Thoracic aorta (tissue), 2 donors: ENCODE data around the gene SHROOM2. TPM values are rescaled to one million over a fixed set of nuclear protein-coding genes. Genes with fewer than 3 reads are reported as not detected.

Experiments
- ATAC-seq: fragments of 150-250 bp; one replicate; pipeline ENCODE4 v1.8.0; 2017; ENCODE audit warnings: low read depth; ENCODE audit not compliant: insufficient number of reproducible peaks, low FRiP score
- DNase-seq: peaks from one replicate; pipeline ENCODE4 v3.0.0-alpha.2; 2020; ENCODE audit warnings: low spot score
- H3K27ac ChIP-seq, 2 donors: fragments of 200-600 bp; sonication (generic); 1 replicate in 1 of 2; 2 replicates in 1 of 2; pipeline ENCODE4 v1.5.1; 2016; ENCODE audit warnings: mild to moderate bottlenecking in 2 of 2, moderate library complexity in 2 of 2
- H3K27me3 ChIP-seq: fragments of 200-600 bp; sonication (generic); replicated peaks from 2 replicates; pipeline ENCODE4 v1.6.0; 2016; ENCODE audit warnings: mild to moderate bottlenecking; ENCODE audit not compliant: insufficient read depth
- H3K36me3 ChIP-seq: fragments of 200-600 bp; sonication (generic); one replicate; pipeline ENCODE4 v1.5.1; 2016
- H3K4me1 ChIP-seq, 2 donors: fragments of 200-600 bp; sonication (generic); 1 replicate in 1 of 2; 2 replicates in 1 of 2; pipeline versions ENCODE4 v1.5.1 to v1.6.0; 2016; ENCODE audit warnings: low read depth in 2 of 2, mild to moderate bottlenecking in 1 of 2; ENCODE audit not compliant: control insufficient read depth in 1 of 2
- H3K4me3 ChIP-seq: fragments of 200-600 bp; sonication (generic); 2 replicates; pipeline ENCODE4 v1.5.1; 2016; ENCODE audit warnings: mild to moderate bottlenecking
- H3K9me3 ChIP-seq: fragments of 200-600 bp; sonication (generic); 2 replicates; pipeline ENCODE4 v1.5.1; 2016
- total RNA-seq, 2 donors: library from RNA; depleted of rRNA; stranded (reverse); fragments of >200 nt; gene quantifications; one replicate each; pipeline versions ENCODE4 v1.1.0 to v1.2.3, GENCODE V29; 2016
- TF ChIP-seq, protein P1 (sequence below): fragments of 200-600 bp; sonication (generic); IDR thresholded peaks from one replicate; pipeline ENCODE4 v1.5.1; 2019; ENCODE audit warnings: antibody characterized with exemption

The SHROOM2 gene
- total RNA-seq, 2 donors from 2014 or later: 2.0 TPM

DNA sequence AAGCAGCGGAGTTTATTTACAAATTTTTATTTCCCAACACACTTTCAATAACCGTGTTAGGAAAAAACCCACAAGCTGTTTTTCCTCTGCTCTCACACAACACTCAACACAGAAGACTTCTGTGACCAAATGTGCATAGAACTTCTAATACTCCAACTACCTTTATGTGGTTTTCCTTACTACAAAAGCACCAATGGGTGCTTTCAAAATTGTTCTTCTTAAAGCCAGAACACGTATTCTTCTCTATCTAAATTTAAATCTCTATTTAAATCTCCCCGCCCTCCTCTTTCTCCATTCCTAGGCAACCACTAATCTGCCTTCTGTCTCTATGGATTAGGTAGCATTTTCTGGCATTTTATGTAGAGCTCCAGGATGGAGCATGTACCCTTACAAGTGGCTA lies 90.0 kb downstream of the SHROOM2 start:
- no peaks in the 10 kb centered on the region for H3K4me1 ChIP-seq
- TF ChIP-seq, protein P1, sequence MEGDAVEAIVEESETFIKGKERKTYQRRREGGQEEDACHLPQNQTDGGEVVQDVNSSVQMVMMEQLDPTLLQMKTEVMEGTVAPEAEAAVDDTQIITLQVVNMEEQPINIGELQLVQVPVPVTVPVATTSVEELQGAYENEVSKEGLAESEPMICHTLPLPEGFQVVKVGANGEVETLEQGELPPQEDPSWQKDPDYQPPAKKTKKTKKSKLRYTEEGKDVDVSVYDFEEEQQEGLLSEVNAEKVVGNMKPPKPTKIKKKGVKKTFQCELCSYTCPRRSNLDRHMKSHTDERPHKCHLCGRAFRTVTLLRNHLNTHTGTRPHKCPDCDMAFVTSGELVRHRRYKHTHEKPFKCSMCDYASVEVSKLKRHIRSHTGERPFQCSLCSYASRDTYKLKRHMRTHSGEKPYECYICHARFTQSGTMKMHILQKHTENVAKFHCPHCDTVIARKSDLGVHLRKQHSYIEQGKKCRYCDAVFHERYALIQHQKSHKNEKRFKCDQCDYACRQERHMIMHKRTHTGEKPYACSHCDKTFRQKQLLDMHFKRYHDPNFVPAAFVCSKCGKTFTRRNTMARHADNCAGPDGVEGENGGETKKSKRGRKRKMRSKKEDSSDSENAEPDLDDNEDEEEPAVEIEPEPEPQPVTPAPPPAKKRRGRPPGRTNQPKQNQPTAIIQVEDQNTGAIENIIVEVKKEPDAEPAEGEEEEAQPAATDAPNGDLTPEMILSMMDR: no peak
- no peaks in the 10 kb centered on the region for H3K36me3 ChIP-seq
- H3K27ac ChIP-seq: no peak overlapping the region
- H3K4me3 ChIP-seq: no peak overlapping the region
- H3K9me3 ChIP-seq: no peaks in the 10 kb centered on the region
- no peaks in the 10 kb centered on the region for H3K27me3 ChIP-seq
- no peak for DNase-seq
- no peak for ATAC-seq

DNA sequence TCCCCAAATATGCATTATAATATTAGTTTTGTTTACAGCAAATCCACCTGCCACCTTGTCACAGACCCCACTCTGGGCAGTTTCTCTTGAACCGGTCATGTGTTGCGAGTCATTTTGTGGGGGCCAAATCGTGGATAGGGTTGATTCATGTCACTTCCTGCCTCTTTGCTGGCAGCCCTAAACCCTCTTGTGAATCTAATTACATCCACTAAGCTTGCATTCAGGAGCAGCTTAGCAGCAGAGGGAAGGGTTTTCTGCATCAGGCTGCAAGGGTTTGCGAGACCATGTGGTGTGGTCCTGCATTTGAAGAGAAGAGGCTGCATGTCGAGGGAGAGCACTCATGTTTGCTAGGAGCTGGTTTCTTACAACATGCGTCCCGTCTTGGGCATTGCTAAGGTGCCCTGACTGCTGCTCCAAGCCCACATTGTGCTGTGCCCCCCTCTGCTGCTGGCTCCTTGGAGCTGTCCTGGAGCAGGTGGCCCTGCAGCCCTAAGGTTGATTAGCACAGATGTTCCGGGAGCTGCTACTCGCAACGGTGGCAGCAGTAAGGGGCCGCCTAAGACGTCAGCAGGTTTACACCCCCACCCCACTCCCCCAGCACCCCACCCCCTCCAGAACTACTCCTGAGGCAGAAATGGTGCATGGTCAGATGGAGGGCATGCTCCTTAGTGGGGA lies 92.1 kb downstream of the SHROOM2 start:
- Histone ChIP-seq H3K27me3 (no peaks in the 10 kb centered on the region), H3K4me3 (no peak overlapping the region), H3K4me1 (no peaks in the 10 kb centered on the region), H3K27ac (no peak overlapping the region), H3K36me3 (no peaks in the 10 kb centered on the region), H3K9me3 (no peaks in the 10 kb centered on the region)
- DNase-seq: no peak
- TF ChIP-seq, protein P1: no peak
- no peak for ATAC-seq

DNA sequence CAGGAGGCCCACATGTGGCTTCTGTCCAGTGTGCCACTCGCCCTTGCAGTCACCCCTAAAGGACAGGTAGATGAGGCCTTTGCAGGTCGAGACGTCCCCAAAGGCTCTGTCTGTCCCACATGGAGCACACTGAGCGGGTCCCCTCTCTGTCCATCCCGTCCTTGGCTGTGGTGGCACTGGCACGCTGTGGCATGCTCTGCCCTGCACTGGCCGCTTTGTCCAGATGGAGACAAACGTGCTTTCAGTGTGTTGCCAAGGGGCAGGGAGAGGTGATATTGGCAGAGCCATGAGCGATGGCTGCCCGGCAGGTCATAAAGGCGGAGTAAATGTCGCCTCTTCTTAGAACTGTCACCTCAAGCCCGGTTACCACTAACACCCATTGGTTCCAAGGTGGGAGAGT lies 94.0 kb downstream of the SHROOM2 start:
- no peak overlapping the region for H3K4me3 ChIP-seq

DNA sequence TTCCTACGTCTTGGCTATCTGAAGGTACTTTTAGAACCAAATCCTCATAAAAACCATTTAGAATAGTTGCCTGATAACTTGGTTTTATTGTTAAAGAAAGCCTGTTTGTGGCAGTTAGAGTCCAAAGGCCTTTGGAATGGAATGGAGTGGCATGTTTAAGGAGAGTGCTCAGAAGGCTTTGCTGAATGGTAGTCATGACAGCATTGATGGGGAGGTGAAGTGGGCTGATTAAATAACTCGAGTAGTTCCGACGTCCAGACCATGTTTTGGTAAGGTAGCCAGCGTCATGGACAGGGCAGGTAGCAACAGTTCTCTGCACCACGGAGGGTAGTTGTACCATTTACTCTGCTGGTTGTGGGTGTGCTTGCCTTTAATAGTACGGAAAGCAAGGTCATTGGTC lies 94.6 kb downstream of the SHROOM2 start:
- no peaks in the 10 kb centered on the region for H3K27me3 ChIP-seq
- no peak for ATAC-seq
- no peaks in the 10 kb centered on the region for H3K4me1 ChIP-seq
- no peak overlapping the region for H3K27ac ChIP-seq
- no peak for DNase-seq
- TF ChIP-seq, protein P1: no peak
- no peaks in the 10 kb centered on the region for H3K36me3 ChIP-seq
- H3K4me3 ChIP-seq: no peak overlapping the region
- no peaks in the 10 kb centered on the region for H3K9me3 ChIP-seq

More for the DNA sequence above, 94.0 kb downstream of the SHROOM2 start:
- H3K27ac ChIP-seq: no peak overlapping the region
- DNase-seq: no peak
- no peaks in the 10 kb centered on the region for H3K36me3 ChIP-seq
- H3K4me1 ChIP-seq: no peaks in the 10 kb centered on the region
- no peaks in the 10 kb centered on the region for H3K27me3 ChIP-seq
- no peak for ATAC-seq
- no peaks in the 10 kb centered on the region for H3K9me3 ChIP-seq
- TF ChIP-seq, protein P1: no peak

DNA sequence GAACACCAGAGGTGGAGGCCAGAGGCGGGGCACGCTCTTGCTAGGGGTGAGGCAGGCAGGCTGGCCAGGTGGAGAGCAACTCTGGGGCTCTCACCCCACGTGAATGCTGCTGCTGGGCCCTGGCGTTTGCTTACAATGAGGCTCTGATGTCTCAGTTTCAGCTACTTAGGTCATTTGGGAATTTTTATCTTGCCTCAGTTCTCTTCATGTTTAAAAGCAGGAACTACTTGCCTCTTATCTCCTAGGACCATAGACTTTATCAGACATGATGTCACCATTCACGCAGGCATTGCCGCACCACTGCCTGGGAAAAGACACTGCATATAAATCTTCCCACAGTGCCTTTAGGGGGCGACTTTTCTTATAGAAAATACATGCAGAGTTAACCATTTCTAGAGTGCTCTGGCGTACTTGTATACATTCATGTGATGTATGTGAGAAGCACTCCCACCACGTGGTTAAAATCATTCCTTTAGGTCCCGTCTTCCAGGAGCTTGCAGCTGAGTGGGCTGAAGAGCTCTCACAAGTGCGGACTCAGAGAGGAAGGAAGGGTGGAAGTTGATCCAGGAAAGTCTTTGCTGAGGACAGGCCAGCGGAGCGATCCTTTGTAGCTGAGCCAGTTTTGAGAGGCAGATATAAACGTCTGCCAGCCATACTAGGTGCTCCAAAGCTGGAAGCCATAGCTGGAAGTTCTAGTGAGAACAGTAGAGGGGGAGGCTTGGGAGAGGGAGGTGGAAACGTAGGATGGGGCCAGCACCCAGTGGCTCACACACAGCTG lies 96.6 kb downstream of the SHROOM2 start:
- Histone ChIP-seq H3K9me3 (no peaks in the 10 kb centered on the region), H3K4me3 (no peak overlapping the region), H3K36me3 (no peaks in the 10 kb centered on the region), H3K27me3 (no peaks in the 10 kb centered on the region), H3K4me1 (no peaks in the 10 kb centered on the region), H3K27ac (no peak overlapping the region)
- ATAC-seq (no peak), DNase-seq (no peak)
- TF ChIP-seq, protein P1: no peak
